NCI-H2227 treated with DMSO at 0.1 percent for 48 hours (cell line): ENCODE results near the gene ACKR2.
"Not testable (repeated sequence)": the region's sequence is repeated elsewhere in the genome, so short reads cannot be mapped to it uniquely, and the experiment has no call there.

Experiments
- DNase-seq: peaks from one replicate; lab custom pipeline; 2025; lab: John Stamatoyannopoulos, UW

ACKR2 gene

DNA sequence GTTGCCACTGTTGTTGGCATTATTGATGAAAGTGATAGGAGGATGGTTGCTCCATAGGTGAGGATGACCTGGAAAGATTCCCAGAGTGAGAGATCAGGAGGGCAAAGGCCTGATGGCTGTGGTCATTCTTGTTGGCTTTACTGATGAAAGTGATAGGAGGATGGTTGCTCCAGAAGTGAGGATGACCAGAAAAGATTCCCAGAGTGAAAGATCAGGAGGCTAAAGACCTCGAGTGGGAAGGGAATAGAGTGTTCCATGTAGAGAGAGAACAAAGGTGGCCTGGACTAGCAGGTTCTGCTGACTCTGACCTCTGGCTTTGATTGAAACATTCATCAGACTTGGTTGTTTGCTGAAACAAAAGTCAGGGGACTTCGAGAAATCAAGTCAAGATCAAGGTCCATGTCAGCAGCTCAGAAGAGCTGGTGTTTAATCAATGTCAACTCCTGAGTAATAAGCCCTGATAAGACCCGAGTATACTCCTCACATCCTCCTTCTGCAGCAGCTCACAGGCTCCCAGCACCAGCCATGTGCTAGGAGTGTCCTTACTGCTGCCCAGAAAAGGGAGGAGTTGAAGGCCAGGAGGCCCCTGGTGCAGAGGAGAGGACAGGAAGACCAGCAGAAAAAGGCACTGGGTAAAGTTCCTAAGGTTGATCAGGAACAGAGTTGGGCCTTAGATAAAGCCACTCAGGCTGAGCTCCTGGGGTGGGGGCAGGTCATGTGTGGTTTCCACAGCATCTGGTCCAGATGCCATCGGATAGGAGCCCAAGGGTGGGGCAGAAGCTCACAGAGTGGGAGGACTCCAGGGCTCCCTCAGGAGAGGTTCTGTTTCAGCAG is 46.5 kb downstream of the ACKR2 start:
- DNase-seq = no peak

DNA sequence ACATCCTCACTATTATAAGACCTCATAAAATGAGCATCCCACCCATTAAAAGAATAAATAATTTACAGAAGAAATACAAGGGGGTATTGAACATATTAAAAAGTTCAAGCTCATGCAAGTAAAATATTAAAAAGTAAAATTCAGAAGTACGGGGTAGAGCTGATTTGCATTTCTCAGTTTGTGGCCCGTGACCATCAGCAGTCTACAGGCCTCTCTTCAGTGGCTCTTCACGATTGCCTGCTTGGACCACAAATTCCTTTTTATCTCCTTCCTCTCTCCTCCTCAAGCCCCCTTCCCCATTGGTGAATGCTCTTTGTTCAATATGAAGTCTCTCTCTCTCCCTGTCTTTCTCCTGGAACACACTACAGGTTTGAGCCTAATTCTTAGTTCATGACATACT is 47.3 kb downstream of the ACKR2 start:
- no peak for DNase-seq

DNA sequence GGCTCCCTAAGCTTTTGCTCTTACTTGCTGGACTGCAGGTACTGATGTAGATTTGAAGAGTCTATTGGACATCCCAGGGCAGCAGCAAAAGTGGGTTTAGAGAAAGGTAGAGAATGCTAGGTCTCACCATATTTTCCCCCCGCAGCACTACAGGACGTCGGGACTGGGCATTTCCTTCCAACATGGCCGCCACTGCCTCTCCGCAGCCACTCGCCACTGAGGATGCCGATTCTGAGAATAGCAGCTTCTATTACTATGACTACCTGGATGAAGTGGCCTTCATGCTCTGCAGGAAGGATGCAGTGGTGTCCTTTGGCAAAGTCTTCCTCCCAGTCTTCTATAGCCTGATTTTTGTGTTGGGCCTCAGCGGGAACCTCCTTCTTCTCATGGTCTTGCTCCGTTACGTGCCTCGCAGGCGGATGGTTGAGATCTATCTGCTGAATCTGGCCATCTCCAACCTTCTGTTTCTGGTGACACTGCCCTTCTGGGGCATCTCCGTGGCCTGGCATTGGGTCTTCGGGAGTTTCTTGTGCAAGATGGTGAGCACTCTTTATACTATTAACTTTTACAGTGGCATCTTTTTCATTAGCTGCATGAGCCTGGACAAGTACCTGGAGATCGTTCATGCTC is 55.2 kb downstream of the ACKR2 start:
- DNase-seq = no peak

DNA sequence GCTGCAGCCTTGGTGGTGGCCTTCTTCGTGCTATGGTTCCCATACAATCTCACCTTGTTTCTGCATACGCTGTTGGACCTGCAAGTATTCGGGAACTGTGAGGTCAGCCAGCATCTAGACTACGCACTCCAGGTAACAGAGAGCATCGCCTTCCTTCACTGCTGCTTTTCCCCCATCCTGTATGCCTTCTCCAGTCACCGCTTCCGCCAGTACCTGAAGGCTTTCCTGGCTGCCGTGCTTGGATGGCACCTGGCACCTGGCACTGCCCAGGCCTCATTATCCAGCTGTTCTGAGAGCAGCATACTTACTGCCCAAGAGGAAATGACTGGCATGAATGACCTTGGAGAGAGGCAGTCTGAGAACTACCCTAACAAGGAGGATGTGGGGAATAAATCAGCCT is 56.0 kb downstream of the ACKR2 start:
- DNase-seq = no peak

DNA sequence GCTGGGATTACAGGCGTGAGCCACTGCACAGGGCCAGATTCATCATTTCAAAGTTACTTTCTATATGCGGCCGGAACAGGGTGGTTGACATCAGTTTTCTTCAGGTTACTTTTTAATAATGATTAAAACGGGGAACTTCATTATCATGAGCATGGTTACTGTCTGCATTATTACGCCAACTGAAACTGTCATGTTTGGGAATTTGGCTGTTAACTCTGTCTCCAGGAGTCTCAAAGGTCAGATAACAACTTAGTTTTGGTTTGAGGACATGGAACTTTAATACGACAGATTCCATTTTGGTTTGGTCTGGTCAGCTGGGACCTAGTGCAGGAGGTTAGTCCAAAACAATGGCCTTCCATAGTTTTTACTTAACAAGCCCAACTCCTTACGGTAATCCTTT is 57.9 kb downstream of the ACKR2 start:
- no peak for DNase-seq

DNA sequence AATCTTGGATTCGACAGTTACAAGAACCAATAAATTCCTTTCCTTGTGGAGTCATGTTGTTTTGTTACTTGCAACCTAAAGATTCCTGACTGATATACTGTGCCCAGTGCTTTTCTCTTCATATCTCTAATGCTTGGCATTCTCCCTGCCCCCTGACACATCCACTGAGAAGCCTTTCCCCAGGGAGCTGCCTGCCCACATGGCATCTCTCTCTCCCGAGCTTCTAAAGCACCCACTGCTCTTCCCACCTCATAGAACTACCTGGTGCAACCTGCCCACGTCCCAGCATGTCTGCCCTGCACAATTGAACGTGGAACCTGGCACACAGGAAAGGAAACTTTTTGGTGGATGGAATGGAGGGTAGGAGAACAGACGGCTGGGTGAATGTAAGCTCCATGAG is 59.6 kb downstream of the ACKR2 start:
- DNase-seq = no peak

DNA sequence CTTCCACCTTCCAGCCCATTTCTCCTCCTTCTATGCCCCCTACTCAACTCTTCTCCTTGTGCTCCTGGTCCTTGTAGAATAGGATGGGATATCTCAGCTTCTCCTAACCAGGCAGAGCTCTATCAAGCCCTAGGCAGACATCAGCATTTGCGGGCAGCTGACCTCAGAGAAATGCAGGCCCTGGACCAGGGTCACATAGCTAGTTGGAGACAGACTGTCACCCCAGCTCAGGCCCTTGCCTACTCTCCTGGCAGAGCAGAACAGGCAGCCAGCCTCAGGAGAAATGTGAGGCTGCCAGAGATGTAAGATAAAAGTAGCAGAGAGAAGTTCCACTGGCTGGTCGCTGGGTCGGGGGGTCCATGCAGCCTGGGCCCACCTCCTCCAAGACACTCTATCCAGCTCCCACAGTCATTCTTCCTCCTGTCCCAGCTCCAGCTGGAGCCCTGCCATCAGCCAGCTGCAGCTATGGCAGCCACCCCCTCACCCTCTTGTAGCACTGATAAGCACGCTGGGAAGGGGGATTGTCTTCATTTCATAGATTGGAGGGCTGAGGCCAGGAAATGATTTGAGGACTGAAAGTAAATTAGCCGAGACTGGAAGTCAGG is 62.4 kb downstream of the ACKR2 start:
- no peak for DNase-seq

DNA sequence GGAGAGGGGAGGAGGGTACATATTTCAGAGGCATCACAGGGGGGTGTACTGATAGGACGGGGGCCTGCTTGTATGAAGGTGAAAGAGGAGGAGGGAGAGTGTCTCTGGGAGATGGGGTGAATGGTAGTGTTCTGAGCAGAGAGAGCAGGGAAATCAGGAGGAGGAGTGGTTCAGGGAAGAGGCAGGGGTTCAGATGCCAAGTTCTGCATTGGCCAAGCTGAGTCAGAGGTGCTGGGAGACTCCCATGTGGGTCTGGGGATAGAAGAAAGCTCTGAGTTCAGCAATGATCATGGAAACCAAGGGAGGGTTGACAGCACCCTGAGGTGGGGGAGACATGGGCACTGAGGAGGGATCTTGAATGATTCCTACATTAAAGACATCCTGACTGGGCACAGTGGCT is 63.5 kb downstream of the ACKR2 start:
- no peak for DNase-seq

DNA sequence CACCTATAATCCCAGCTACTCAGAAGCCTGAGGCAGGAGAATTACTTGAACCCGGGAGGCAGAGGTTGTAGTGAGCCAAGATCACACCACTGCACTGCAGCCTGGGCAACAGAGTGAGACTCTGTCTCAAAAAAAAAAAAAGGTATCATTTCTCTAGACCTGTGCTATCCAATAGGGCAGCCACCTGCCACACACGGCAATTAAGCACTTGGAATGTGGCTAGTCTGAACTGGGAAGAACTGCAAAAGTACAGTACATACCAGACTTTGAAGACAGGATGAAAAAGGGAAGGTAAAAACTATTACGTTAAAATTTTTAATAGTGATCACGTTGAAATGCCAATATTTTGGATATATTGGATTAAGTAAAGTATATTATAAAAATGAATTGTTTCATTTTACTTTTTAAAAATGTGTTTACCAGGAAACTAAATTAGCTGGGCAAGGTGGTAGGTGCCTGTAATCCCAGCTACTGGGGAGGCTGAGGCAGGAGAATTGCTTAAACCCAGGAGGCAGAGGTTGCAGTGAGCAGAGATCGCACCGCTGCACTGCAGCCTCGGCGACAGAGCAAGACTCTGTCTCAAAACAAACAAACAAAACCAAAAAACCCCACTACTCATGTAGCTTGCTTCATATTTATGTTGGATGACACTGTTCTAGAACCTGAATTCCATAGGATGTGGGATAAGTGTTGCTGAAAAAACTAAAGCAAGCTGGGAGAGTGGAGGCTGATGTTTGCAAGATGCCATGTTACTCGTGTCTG is 64.2 kb downstream of the ACKR2 start:
- DNase-seq = no peak

DNA sequence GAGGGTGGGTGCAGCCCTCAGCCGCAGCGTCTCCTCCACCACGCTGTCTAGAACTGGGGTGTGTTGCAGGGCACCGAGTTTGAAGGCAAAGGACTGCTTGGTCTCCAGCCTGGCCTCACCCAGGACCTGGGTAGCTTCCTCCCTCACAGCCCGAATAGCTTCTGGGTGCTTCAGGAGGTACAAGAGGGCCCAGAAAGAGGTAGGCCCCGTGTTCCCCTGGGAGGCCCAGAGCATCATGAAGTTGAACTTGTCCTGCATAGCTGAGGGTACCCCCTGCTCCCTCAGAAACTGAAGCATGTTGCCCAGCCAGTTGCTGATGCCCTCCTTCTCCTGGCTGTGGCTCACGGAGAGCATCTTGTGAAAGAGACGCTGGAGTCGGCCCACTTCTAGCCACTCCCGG is 65.5 kb downstream of the ACKR2 start:
- no peak for DNase-seq

DNA sequence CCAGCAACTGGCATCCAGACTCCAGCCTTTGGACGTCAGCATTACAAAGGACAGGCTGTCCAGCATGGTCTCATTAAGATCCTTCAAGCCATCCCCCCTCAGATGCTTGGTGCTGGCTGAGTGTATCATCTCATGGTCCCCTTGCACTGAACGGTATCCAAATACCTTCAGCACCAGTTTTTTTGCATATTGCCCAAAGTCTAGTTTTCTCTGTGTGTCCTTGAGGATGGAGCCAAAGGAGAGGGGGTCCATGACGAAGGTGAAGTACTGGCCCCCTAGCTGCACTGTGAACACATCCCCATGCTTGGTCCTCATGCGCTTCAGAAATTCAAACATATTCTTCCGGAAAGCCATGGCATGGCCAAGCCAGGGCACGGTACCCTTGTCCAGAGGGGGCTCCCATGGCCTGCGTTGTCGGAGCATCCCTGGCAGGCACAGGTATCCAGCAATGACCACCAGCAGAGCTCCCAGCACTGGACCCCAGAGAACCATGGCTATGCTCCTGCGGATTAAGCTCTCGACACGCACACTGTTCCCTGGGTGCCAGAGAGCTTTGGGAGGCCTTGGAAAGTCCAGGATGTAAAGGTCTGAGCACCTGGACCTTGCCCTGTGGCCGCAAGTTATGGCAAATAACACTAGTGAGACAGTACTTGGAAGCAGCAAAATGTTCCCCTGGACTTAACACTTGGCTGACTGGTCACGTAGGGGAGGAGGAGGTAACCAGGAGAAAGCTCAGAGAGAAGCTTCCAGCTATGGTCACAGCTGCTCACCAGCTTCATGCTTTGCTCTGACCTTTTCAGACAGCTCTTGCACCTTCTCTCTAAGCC is 66.3 kb downstream of the ACKR2 start, which contains the start of gene CYP8B1:
CYP8B1 (minus strand) TSS at position 555 of the 827 bp plus-strand sequence; CDS start at position 492, 63 bp downstream.
- no peak for DNase-seq

DNA sequence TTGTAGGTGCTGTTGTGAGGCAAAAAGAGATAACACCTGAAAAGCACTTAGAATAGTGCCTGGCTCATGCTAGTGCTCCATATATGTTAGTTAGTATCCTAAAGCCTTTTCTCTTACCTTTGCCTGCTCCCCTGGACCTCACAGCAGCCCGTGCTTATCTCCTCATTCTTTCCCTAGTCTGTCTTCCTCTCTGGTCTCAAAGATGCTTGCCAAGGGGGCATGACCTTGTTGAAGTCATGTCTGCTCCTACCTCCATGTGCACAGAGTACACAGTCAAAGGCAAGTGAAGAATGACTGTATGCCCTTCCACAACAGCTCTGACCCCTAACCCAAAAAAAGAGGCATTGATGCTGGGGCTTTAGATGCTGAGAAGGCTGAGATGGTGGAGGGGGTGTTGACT is 67.2 kb downstream of the ACKR2 start:
- no peak for DNase-seq

DNA sequence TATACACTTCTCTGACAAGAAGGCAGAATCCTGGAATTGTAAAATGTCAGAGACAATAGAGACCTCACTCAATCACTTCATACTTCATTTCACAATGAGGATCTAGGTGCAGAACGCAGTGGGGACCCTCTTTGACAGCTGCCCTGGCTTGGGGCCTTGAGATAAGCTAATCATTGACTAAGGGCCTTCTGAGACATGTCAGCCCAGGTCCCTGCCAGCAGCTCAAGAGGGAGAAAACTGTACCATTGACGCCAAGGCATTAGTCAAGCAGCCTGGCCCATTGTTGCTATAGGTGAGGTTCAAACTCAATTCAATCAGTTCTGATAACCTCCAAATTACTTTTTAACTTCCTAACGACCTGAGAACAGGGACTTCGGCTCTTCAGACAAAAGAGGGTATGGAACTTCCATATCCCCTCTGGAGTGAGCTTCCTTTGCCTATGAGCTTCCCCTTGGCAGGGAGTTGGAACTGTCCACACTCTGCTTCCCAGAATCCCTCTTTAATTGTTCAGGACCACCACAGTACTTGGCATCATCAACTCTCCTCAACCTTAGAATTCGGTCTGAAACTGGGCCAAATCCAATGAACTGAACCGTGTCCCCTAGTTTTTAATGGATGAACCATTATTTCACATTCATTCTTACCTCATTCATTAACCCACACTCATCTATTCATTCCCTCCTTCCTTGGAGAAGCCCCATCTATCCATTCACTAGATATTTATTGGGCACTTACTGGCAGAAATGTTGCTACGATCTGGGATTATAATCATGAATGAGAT is 67.9 kb downstream of the ACKR2 start:
- DNase-seq = no peak

DNA sequence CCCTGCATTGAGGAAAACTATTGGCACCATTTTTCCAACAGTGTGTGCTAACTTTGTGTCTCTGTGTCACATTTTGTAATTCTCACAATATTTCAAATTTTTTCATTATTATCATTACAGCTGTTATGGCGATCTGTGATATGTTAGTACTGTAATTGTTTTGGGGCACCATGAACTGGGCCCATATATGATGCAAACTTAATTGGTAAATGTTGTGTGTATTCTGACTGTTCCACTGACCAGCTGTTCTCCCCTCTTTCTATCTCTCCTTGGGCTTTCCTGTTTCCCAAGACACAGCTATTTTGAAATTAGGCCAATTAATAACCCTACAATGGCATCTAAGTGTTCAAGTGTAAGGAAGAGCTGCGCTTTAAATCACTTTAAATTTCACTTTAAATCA is 68.6 kb downstream of the ACKR2 start:
- no peak for DNase-seq

DNA sequence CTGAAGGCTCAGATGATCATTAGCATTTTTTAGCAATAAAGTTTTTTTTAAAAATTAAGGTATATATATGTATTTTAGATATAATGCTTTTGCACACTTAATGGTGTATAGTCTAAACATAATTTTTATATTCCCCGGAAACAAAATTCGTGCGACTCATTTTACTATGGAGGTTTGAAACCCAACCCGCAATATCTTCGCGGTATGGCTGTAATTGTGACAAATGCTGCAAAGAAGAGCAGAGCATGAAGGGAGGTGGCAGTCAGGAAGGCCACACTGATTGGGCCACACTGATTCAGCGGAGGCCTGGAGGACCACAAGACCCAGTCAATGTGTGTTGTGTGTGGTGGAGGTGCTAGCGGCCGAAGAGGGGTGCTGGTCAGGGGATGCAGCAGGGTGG is 70.9 kb downstream of the ACKR2 start:
- DNase-seq = no peak

DNA sequence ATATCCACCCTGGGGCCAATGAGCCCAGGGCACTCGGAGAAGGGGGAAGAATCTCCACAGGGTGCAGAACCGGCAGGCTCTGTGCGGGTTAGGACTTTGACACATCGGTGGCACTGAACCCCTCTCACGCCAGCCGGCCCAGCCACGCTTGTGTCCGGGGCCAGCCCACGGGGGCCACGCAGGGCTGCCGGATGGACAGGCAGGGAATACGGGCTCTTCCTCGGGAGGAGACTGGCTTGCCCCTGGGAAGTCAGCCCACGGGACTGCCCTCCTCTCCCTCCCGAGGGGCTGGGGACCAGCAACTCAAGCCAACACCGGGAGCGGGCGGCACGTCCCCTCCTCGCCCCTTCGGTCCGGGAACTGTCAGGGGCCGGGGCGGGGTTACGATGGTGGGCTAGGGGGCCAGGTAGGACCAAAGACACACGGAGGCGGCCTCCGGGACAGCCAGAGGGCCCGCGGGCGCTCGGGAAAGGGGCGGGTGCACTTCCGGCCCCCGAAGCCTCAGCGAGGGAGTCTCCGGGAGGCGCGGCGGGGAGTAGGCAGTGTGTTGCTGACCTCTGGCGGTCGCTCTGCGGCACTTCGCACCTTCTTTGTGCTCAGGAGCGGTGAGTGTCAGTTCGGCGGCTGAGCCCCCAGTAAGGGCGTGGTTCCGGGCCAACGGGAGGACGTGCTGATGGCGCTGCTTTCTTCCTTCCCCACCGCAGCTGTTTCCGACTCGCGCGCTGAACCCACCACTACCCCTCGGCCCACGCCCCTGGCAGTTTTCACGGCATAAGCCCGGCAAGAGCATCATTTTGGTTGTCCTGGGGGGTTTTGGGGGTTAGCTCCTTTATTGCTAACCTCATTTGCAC is 71.6 kb downstream of the ACKR2 start:
- peak; percentile 70 for DNase-seq

DNA sequence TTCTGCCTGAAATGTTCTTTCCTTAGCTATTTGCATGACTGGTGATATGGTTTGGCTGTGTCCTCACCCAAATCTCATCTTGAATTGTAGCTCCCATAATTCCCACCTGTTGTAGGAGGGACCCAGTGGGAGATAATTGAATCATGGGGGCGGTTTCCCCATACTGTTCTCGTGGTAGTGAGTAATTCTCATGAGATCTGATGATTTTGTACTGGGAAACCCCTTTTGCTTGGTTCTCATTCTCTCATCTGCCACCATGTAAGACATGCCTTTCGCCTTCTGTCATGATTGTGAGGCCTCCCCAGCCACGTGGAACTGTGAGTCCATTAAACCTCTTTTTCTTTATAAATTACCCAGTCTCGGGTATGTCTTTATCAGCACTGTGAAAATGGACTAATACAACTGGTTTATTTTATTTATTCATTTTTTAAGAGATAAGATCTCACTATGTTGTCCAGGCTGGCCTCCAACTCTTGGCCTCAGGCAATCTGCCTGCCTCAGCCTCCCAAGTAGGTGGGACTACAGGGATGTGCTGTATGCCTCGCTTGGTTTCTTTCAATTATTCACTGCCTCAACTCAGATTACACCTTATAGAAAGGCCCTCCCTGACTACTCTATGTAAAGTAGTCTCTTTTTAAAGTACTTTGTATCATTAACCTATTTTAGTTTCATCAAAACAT is 74.1 kb downstream of the ACKR2 start:
- DNase-seq = not testable (repeated sequence)

DNA sequence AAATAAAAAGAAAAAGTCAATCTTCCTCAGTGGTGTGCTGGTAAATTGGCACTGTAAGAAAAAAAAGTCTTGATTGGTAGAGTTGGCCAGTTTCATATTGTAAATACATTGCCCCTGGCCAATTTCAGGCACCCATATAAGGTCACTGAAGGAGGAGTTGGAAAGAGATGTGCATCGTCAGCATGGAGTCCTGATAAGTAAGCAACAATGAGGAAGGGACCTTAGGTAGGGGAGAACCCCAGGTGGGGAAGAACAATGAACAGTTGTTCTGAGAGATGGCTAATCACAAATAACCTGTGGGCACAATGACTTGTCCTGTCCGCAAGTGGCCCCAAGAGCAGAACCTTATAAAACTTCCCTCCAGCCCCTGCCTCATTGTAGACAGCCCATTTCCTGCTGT is 75.1 kb downstream of the ACKR2 start:
- DNase-seq = no peak

DNA sequence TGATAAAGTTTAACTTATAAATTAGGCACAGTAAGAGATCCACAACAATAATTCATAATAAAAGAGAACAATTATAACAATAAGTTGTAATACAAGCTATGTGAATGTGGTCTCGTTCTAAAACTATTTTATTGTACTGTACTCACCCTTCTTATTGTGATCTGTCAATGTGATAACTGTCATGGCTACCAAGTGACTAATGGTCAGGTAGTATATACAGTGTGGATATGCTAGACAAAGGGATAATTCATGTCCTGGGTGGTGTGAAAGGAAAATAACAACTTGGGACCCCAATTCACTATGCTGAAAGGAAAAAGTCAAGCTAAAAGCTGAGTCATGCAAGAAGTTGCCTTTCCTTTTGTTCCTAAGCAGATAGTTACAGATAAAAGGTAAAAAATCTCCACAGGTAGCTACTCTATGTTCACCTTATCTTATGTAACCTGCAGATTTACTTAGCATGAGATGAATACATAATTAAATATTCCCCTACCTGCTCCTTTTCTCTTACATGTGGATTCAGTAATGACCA is 77.1 kb downstream of the ACKR2 start:
- DNase-seq = no peak
